Measurements from ENCODE around the gene EPHA10.

EPHA10 gene

GRCh38 chr1:37676281-37677142 lies 88.4 kb downstream of the EPHA10 start:
- peak; percentile 69 for DNase-seq (ENCODE audit: low spot score)

GRCh38 chr1:37673920-37674319 lies 91.0 kb downstream of the EPHA10 start:
- DNase-seq (ENCODE audit: low spot score), result no peak

GRCh38 chr1:37672136-37672870 lies 92.6 kb downstream of the EPHA10 start:
- DNase-seq (ENCODE audit: low spot score), result no peak

GRCh38 chr1:37671261-37671660 lies 93.7 kb downstream of the EPHA10 start:
- no peak for DNase-seq (ENCODE audit: low spot score)

GRCh38 chr1:37670133-37670532 lies 94.8 kb downstream of the EPHA10 start:
- DNase-seq (ENCODE audit: low spot score), result no peak

GRCh38 chr1:37667023-37667671 lies 97.8 kb downstream of the EPHA10 start:
- no peak for DNase-seq (ENCODE audit: low spot score)

GRCh38 chr1:37666241-37666867 lies 98.6 kb downstream of the EPHA10 start:
- no peak for DNase-seq (ENCODE audit: low spot score)
